HFFc6 (cell line): Measurements from ENCODE around the gene TBC1D5. TPM values are rescaled to one million over a fixed set of nuclear protein-coding genes. Genes with fewer than 3 reads are reported as not detected.

Experiments used
- DNase-seq: peaks from one replicate; pipeline ENCODE4 v3.0.0-alpha.2; 2018
- H3K27ac Mint-ChIP-seq: 2 replicates; pipeline ENCODE4 v1.8.0; 2020; ENCODE audit warnings: mild to moderate bottlenecking, mixed read lengths
- H3K27me3 Mint-ChIP-seq: 2 replicates; pipeline ENCODE4 v1.8.0; 2021; ENCODE audit warnings: mild to moderate bottlenecking, moderate library complexity, mixed read lengths; ENCODE audit not compliant: insufficient read depth
- H3K36me3 Mint-ChIP-seq: 2 replicates; pipeline ENCODE4 v1.8.0; 2021; ENCODE audit warnings: low read depth, mixed read lengths
- H3K4me1 Mint-ChIP-seq: 2 replicates; pipeline ENCODE4 v1.8.0; 2020; ENCODE audit warnings: low read depth, mixed read lengths
- H3K4me3 Mint-ChIP-seq: 2 replicates; pipeline ENCODE4 v1.8.0; 2020; ENCODE audit warnings: mild to moderate bottlenecking, moderate library complexity, mixed read lengths
- H3K9me3 Mint-ChIP-seq: 2 replicates; pipeline ENCODE4 v1.8.0; 2020; ENCODE audit warnings: mild to moderate bottlenecking, mixed read lengths
- total RNA-seq, 6 experiments: library from RNA; stranded (reverse); fragmentation: NEBNext Ultra II Directional; extraction: Animal tissue kit (Norgen Biotek cat#: 25700); gene quantifications; 2 replicates in 1 of 6; 3 replicates in 5 of 6; pipeline ENCODE4 v1.2.3, GENCODE V29; 2021
- TF ChIP-seq, protein P1 (sequence below): fragments of 200-600 bp; sonication (generic); IDR thresholded peaks from 2 replicates; pipeline ENCODE4 v1.5.0; 2021; ENCODE audit warnings: antibody characterized with exemption, mild to moderate bottlenecking

Gene TBC1D5
- total RNA-seq, 6 experiments from 2014 or later: 37.2 to 46.0 (median 40.1) TPM

DNA sequence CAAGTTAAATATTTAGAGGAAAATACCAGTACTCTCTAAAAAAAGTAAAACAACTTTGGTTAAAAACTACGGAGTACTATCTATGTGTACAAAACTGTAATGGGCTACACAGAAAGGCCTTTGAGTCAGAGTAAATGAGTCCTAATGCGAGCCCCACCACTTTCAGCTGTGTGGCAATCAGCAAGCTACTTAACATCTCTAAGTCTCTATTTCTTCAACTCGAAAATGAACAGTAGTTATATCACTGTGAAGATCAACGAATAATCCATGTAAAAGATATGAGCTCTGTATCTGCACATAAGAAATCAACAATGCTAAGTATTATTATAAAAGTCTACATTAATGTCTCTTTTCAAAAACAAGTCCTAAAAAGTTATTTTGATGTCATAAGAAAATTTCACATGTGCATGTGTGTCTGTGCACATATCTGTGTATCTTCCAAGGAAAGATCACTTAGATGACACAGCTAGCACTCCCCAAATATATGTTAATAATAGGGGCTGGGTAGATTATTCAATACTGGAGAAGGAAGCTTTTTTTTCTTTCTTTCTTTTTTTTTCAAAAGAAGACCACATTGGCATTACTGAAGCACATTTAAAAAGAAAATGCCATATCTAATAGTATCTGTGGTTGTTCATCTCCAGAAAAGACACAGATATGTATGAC, 58.8 kb downstream of the TBC1D5 start:
- TF ChIP-seq, protein P1, sequence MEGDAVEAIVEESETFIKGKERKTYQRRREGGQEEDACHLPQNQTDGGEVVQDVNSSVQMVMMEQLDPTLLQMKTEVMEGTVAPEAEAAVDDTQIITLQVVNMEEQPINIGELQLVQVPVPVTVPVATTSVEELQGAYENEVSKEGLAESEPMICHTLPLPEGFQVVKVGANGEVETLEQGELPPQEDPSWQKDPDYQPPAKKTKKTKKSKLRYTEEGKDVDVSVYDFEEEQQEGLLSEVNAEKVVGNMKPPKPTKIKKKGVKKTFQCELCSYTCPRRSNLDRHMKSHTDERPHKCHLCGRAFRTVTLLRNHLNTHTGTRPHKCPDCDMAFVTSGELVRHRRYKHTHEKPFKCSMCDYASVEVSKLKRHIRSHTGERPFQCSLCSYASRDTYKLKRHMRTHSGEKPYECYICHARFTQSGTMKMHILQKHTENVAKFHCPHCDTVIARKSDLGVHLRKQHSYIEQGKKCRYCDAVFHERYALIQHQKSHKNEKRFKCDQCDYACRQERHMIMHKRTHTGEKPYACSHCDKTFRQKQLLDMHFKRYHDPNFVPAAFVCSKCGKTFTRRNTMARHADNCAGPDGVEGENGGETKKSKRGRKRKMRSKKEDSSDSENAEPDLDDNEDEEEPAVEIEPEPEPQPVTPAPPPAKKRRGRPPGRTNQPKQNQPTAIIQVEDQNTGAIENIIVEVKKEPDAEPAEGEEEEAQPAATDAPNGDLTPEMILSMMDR: no peak
- Mint-ChIP-seq H3K27me3 (no peaks in the 10 kb centered on the region), H3K36me3 (no peaks in the 10 kb centered on the region), H3K27ac (no peak overlapping the region), H3K9me3 (no peaks in the 10 kb centered on the region), H3K4me3 (no peak overlapping the region), H3K4me1 (peaks cover 28% of the 10 kb centered on the region)
- no peak for DNase-seq

DNA sequence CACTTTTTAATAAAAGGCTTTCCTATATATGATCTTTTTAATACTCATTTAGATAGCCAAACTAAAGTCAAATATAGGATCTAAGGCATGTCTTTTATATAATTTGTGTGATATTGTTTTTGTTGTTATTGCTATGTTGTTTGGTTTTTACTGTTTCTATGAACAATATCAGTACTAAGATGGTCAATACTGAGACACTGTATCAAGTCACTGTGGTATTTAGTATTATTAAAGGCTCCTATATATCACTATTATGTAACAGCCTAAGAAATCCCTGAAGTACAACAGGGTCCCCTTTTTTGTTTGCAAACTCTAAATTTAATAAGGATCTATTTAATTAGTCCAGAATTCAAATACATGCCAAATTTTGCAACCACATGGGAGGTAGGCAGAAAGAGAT, 61.9 kb downstream of the TBC1D5 start:
- H3K27me3 Mint-ChIP-seq: no peaks in the 10 kb centered on the region
- peaks cover 29% of the 10 kb centered on the region for H3K4me1 Mint-ChIP-seq
- DNase-seq: no peak
- H3K27ac Mint-ChIP-seq: no peak overlapping the region
- H3K36me3 Mint-ChIP-seq: no peaks in the 10 kb centered on the region
- H3K9me3 Mint-ChIP-seq: no peaks in the 10 kb centered on the region
- H3K4me3 Mint-ChIP-seq: no peak overlapping the region
- TF ChIP-seq, protein P1: no peak

DNA sequence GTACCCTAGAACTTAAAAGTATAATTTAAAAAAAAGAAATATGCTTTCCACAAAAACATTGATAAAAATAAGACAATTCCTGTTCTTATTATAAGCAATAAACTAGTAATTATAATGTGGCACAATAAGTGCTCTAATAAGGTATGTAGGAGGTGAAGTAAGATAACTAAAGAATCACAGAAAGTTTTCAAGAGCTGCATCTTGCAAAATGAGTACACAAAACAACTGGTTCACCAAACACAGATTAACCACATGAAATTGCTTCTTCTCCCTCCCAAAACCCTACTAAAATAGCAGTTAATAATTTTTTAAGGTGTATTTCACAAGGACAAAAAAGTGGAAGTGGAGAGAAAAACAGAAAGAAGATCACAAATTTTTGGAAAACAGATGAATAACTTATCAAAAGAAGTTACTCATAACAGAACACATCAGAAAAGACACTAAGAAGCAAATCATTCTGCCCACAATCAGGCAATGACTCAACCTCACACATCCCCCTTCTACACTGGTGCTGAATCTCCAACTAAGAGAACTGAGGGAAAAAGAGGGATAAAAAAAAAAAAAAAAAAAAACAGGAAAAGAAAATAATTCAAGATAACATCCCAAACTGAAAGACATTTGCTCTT, 64.2 kb downstream of the TBC1D5 start:
- TF ChIP-seq, protein P1: no peak
- Mint-ChIP-seq H3K9me3 (no peaks in the 10 kb centered on the region), H3K4me1 (peaks cover 22% of the 10 kb centered on the region), H3K27me3 (no peaks in the 10 kb centered on the region), H3K36me3 (no peaks in the 10 kb centered on the region), H3K27ac (peak overlapping the region; percentile 15; the same call in 1 of the 2 replicates), H3K4me3 (peak overlapping the region; percentile 18; the same call in 1 of the 2 replicates)
- peak; percentile 29 for DNase-seq

DNA sequence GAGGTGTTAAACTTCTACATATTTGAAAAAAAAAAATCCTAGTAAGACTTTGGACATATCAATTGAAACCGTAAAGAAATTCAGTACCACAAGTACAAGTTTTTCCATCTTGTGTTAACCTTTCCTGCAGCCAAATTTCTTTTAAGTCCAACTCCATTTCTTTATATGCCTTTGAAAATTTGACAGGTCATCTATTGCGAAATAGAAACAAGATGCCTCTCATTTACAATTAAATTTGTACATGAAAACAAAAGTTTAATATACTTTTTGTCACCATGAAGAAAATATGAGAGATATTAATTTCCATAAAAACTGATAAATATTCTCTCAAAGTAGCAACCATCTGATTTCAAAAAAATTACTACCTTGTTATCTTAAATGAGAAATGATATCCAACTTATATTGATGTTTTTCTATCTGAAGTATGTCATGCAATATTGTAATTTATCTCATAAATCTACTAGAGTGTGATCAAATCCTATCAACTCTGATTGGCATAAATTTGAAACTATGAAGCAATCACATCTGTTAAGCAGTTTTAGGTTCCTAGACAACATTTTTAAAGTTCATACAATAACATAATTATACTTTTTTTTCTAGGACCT, 68.2 kb downstream of the TBC1D5 start:
- Mint-ChIP-seq H3K27ac (no peak overlapping the region), H3K4me3 (no peak overlapping the region), H3K4me1 (peaks cover 21% of the 10 kb centered on the region), H3K27me3 (no peaks in the 10 kb centered on the region), H3K36me3 (no peaks in the 10 kb centered on the region), H3K9me3 (no peaks in the 10 kb centered on the region)
- TF ChIP-seq, protein P1: no peak
- no peak for DNase-seq

DNA sequence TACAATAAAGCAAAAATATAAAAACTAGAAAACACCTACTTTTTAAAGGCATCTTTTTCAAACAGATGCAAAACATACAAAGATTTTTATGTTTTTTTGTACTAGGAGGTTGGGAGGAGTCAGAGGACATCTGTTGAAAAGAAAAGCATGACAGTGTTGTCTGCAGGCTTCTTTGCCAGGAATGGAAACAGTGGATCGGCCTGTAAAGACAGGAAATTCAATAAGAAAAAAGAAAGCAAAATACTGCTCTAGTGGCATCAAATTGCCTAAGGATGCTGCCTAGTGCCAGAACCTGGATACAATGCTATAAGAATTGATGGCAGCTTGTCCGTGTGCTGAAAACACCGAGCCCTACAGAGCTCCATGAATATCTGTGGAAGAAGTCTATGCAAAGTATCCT, 69.9 kb downstream of the TBC1D5 start:
- DNase-seq: no peak
- H3K9me3 Mint-ChIP-seq: no peaks in the 10 kb centered on the region
- no peak overlapping the region for H3K27ac Mint-ChIP-seq
- no peaks in the 10 kb centered on the region for H3K36me3 Mint-ChIP-seq
- TF ChIP-seq, protein P1: no peak
- H3K4me1 Mint-ChIP-seq: peaks cover 8% of the 10 kb centered on the region
- H3K27me3 Mint-ChIP-seq: no peaks in the 10 kb centered on the region
- peak overlapping the region; percentile 53; the same call in 1 of the 2 replicates for H3K4me3 Mint-ChIP-seq
